Activated CD4-positive, alpha-beta T cell treated with anti-CD3 and anti-CD28 coated beads, Interleukin-2, amount 50 U/mL, for 24 hours (primary cell): Measurements from ENCODE around the gene RASIP1.

Experiments
- DNase-seq, 2 donors: peaks; one replicate each; pipeline ENCODE4 v3.0.0-alpha.2; 2020; ENCODE audit warnings: low read depth in 1 of 2, low spot score in 1 of 2

Gene RASIP1

GRCh38 chr19:48676487-48676886 lies 63.9 kb downstream of the RASIP1 start:
- DNase-seq: no peak

GRCh38 chr19:48674921-48675824 lies 65.2 kb downstream of the RASIP1 start:
- peak; percentile 50 to 77 for DNase-seq

- DNase-seq: no peak
These were observed 66.1 kb downstream of the RASIP1 start for GRCh38 chr19:48674216-48674809.

- DNase-seq: no peak
These were observed 66.8 kb downstream of the RASIP1 start for GRCh38 chr19:48673436-48674100.

GRCh38 chr19:48672994-48673393 lies 67.4 kb downstream of the RASIP1 start, which contains the start of gene NTN5:
TSS of gene NTN5 (minus strand) at chr19:48673017. CDS start at chr19:48670986, 2,031 bp downstream.
- DNase-seq: no peak

GRCh38 chr19:48671446-48671995 lies 68.9 kb downstream of the RASIP1 start:
- no peak for DNase-seq

GRCh38 chr19:48670699-48671445 lies 69.5 kb downstream of the RASIP1 start:
- DNase-seq: no peak
